A673 (cell line): ENCODE results near the gene PNMA8A. TPM values are rescaled to one million over a fixed set of nuclear protein-coding genes. Genes with fewer than 3 reads are reported as not detected.

Experiments used
- BruUV-seq: library from RNA; stranded (reverse); fragments of 400-500 nt; replicated peaks from 2 replicates; lab custom pipeline; 2021; lab: Mats Ljungman, UMichigan
- CTCF ChIA-PET: fragments of 300-600 bp; sonication (Branson Sonifier 250); formaldehyde crosslinking; loops from one replicate; lab custom pipeline; 2022; ENCODE audit warnings: antibody characterized with exemption; lab: Charles Lee
- POLR2A ChIA-PET: fragments of 300-600 bp; sonication (Branson Sonifier 250); formaldehyde crosslinking; loops from one replicate; lab custom pipeline; 2022; ENCODE audit warnings: antibody characterized with exemption; ENCODE audit not compliant: low non-redundant PET; lab: Charles Lee
- DNase-seq: peaks from one replicate; pipeline ENCODE4 v3.0.0-alpha.2; 2015; ENCODE audit warnings: low spot score
- H3K27ac ChIP-seq: fragments of 200-600 bp; sonication (generic); 2 replicates; pipeline ENCODE4 v1.5.1; 2016; ENCODE audit warnings: mixed run types, low read depth, mild to moderate bottlenecking, mixed read lengths, antibody characterized with exemption, low read length; ENCODE audit not compliant: poor library complexity, severe bottlenecking
- H3K27me3 ChIP-seq: fragments of 200-600 bp; sonication (generic); replicated peaks from 2 replicates; pipeline ENCODE4 v1.6.1; 2017; ENCODE audit warnings: mixed run types, low read depth, mild to moderate bottlenecking, mixed read lengths, antibody characterized with exemption, low read length; ENCODE audit not compliant: insufficient read depth, poor library complexity
- H3K36me3 ChIP-seq: fragments of 200-600 bp; sonication (generic); 2 replicates; pipeline ENCODE4 v1.6.1; 2016; ENCODE audit warnings: mixed run types, mild to moderate bottlenecking, mixed read lengths, antibody characterized with exemption, low read length; ENCODE audit not compliant: insufficient read depth, poor library complexity, severe bottlenecking
- H3K4me1 ChIP-seq: fragments of 200-600 bp; sonication (generic); 2 replicates; pipeline ENCODE4 v1.6.1; 2017; ENCODE audit warnings: mixed run types, mild to moderate bottlenecking, mixed read lengths, antibody characterized with exemption, low read length; ENCODE audit not compliant: insufficient read depth, poor library complexity, severe bottlenecking
- H3K4me3 ChIP-seq: fragments of 200-600 bp; sonication (generic); 2 replicates; pipeline ENCODE4 v1.5.1; 2016; ENCODE audit warnings: low read depth, mixed run types, mild to moderate bottlenecking, mixed read lengths, low read length; ENCODE audit not compliant: poor library complexity, severe bottlenecking
- H3K9me3 ChIP-seq: fragments of 200-600 bp; sonication (generic); 2 replicates; pipeline ENCODE4 v1.6.1; 2016; ENCODE audit warnings: mixed run types, low read depth, mild to moderate bottlenecking, mixed read lengths, antibody characterized with exemption, low read length; ENCODE audit not compliant: poor library complexity, severe bottlenecking
- CTCF ChIP-seq: fragments of 300-800, 200-600 bp; sonication (generic); conservative IDR thresholded peaks from 2 replicates; pipeline ENCODE4 v1.5.1; 2017; ENCODE audit warnings: low read depth, mild to moderate bottlenecking, antibody characterized with exemption, low read length, moderate library complexity, mixed read lengths
- EZH2 ChIP-seq: fragments of 200-600 bp; sonication (generic); IDR thresholded peaks from 2 replicates; pipeline ENCODE4 v1.6.1; 2017; ENCODE audit warnings: borderline replicate concordance, low read depth, mild to moderate bottlenecking, mixed read lengths, antibody characterized with exemption, low read length; ENCODE audit not compliant: poor library complexity, severe bottlenecking
- intact Hi-C: fragments of 100-400 bp; cut with micrococcal nuclease; formaldehyde crosslinking; loops from one replicate; pipeline ENCODE4 v1.10.0; 2022; ENCODE audit not compliant: unreplicated experiment
- total RNA-seq: library from RNA; stranded (reverse); gene quantifications from 2 replicates; pipeline ENCODE4 v1.2.3, GENCODE V29; 2021

Gene PNMA8A
- total RNA-seq, 1 experiment from 2014 or later: 12.8 TPM

- H3K4me1 ChIP-seq: no peaks in the 10 kb centered on the region
- H3K36me3 ChIP-seq: no peaks in the 10 kb centered on the region
- BruUV-seq: no TSS peak
- intact Hi-C loops: no loop called here
- TF ChIP-seq CTCF (no peak), EZH2 (no peak)
- POLR2A ChIA-PET: no interaction called here
- H3K9me3 ChIP-seq: peaks cover 4% of the 10 kb centered on the region
- H3K4me3 ChIP-seq: no peak overlapping the region
- DNase-seq: no peak
- no peaks in the 10 kb centered on the region for H3K27me3 ChIP-seq
- no peak overlapping the region for H3K27ac ChIP-seq
- CTCF ChIA-PET: no interaction called here
Measured at GRCh38 chr19:46453661-46454060, 17.7 kb downstream of the PNMA8A start.

- no peak overlapping the region for H3K27ac ChIP-seq
- no peak overlapping the region for H3K4me3 ChIP-seq
- H3K4me1 ChIP-seq: no peaks in the 10 kb centered on the region
- no peaks in the 10 kb centered on the region for H3K27me3 ChIP-seq
- H3K36me3 ChIP-seq: no peaks in the 10 kb centered on the region
- no peak for DNase-seq
- TF ChIP-seq EZH2 (no peak), CTCF (no peak)
- intact Hi-C loops: no loop called here
- ChIA-PET CTCF (no interaction called here), POLR2A (no interaction called here)
- BruUV-seq: no TSS peak
- peaks cover 4% of the 10 kb centered on the region for H3K9me3 ChIP-seq
Measured at GRCh38 chr19:46452186-46452585, 19.2 kb downstream of the PNMA8A start.

DNA sequence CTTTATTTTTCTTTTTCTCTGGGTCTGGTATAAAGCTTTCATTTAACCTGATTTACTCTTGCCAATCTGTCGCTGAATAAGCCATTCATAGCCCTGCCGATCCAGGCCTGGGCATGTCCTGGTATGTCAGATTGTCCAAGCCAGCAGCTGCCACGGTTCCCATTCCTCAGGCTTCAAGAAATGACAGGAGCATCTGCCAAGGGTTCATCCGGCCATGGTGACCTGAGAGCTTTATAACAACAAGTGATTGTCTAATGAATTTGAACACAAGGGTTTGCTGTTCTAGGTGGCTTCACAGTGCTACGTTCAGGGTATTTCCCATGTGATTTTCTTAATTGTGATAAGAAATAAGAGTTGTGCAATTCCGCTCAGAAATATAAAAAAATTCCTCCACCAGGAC lies 20.0 kb downstream of the PNMA8A start:
- Histone ChIP-seq H3K4me3 (no peak overlapping the region), H3K4me1 (no peaks in the 10 kb centered on the region), H3K9me3 (peaks cover 4% of the 10 kb centered on the region), H3K27ac (no peak overlapping the region), H3K36me3 (no peaks in the 10 kb centered on the region), H3K27me3 (no peaks in the 10 kb centered on the region)
- CTCF ChIA-PET: no interaction called here
- no peak for TF ChIP-seq EZH2
- TF ChIP-seq CTCF: no peak
- POLR2A ChIA-PET: no interaction called here
- no TSS peak for BruUV-seq
- no peak for DNase-seq
- intact Hi-C loops: no loop called here
